Endothelial cell of umbilical vein (primary cell): Measurements from ENCODE around the gene SFXN2. TPM values are rescaled to one million over a fixed set of nuclear protein-coding genes. Genes with fewer than 3 reads are reported as not detected.

Source experiments
- Bru-seq: library from RNA; stranded (reverse); fragments of 400-500 nt; gene quantifications from one replicate; lab custom pipeline; 2021; lab: Mats Ljungman, UMichigan
- BruChase-seq, 2 experiments: library from RNA; stranded (reverse); fragments of 400-500 nt; gene quantifications; one replicate each; lab custom pipeline; 2021; lab: Mats Ljungman, UMichigan
- BruUV-seq: library from RNA; stranded (reverse); fragments of 400-500 nt; replicated peaks from 2 replicates; lab custom pipeline; 2021; lab: Mats Ljungman, UMichigan
- CTCF ChIA-PET: fragments of 300-600, 350-600 bp; sonication (Branson Sonifier 250); formaldehyde crosslinking; loops from one replicate; lab custom pipeline; 2021; ENCODE audit warnings: antibody characterized with exemption, inconsistent platforms; lab: Charles Lee
- POLR2A ChIA-PET: fragments of 300-600, 350-600 bp; sonication (Branson Sonifier 250); formaldehyde crosslinking; loops from one replicate; lab custom pipeline; 2021; ENCODE audit warnings: antibody characterized with exemption, inconsistent platforms; lab: Charles Lee
- DNase-seq: peaks from one replicate; pipeline ENCODE4 v3.0.0-alpha.2; 2011; ENCODE audit warnings: low read depth, low spot score
- FAIRE-seq: peaks from 2 replicates; lab custom pipeline; 2011; peaks lifted over from hg19 to GRCh38; lab: Jason Lieb, UNC
- H2AFZ ChIP-seq: 2 replicates; pipeline ENCODE4 v1.6.0; 2012; ENCODE audit warnings: low read depth, low read length, control low read depth, inconsistent platforms
- H3K27ac ChIP-seq: 2 replicates; pipeline ENCODE4 v1.5.1; 2011; ENCODE audit warnings: low read depth, mild to moderate bottlenecking, control low read depth, low read length, moderate library complexity; ENCODE audit not compliant: insufficient read depth
- H3K27me3 ChIP-seq, 2 experiments: 2 replicates each; pipeline versions ENCODE4 v1.6.0 to v1.6.1; 2011; ENCODE audit warnings: low read length in 2 of 2, mixed read lengths in 1 of 2; ENCODE audit not compliant: control insufficient read depth in 2 of 2, insufficient read depth in 2 of 2
- H3K36me3 ChIP-seq, 2 experiments: 2 replicates in 1 of 2; 3 replicates in 1 of 2; pipeline ENCODE4 v1.5.1; 2011; ENCODE audit warnings: low read length in 2 of 2, mild to moderate bottlenecking in 1 of 2, moderate library complexity in 1 of 2; ENCODE audit not compliant: control insufficient read depth in 2 of 2, insufficient read depth in 2 of 2; ENCODE audit errors: extremely low read depth in 1 of 2
- H3K4me1 ChIP-seq: 3 replicates; pipeline ENCODE4 v1.5.1; 2011; ENCODE audit warnings: mild to moderate bottlenecking, low read length; ENCODE audit not compliant: control insufficient read depth, insufficient read depth; ENCODE audit errors: extremely low read depth
- H3K4me2 ChIP-seq: 2 replicates; pipeline ENCODE4 v1.6.1; 2011; ENCODE audit warnings: low read length, control low read depth, mixed read lengths; ENCODE audit not compliant: insufficient read depth
- H3K4me3 ChIP-seq, 3 experiments: fragments of 200-600 bp in 1 of 3; sonication (generic), shearing (Covaris generic) in 1 of 3; replicated peaks in 1 of 3; 2 replicates each; pipeline ENCODE4 v1.5.1; 2011 to 2016; ENCODE audit warnings: control low read depth in 3 of 3, low read length in 3 of 3, mild to moderate bottlenecking in 2 of 3, inconsistent platforms in 1 of 3, low read depth in 1 of 3, moderate library complexity in 1 of 3; ENCODE audit not compliant: insufficient read depth in 1 of 3
- H3K79me2 ChIP-seq: 2 replicates; pipeline ENCODE4 v1.6.0; 2012; ENCODE audit warnings: low read length, inconsistent platforms; ENCODE audit not compliant: control insufficient read depth, insufficient read depth
- H3K9ac ChIP-seq: replicated peaks from 2 replicates; pipeline ENCODE3; 2011; ENCODE audit warnings: low read length, control low read depth; ENCODE audit not compliant: insufficient read depth; ENCODE audit errors: extremely low read depth
- H3K9me1 ChIP-seq: replicated peaks from 3 replicates; pipeline ENCODE4 v1.6.0; 2011; ENCODE audit warnings: mild to moderate bottlenecking, low read length; ENCODE audit not compliant: control insufficient read depth, insufficient read depth; ENCODE audit errors: extremely low read depth
- H3K9me3 ChIP-seq: replicated peaks from 2 replicates; pipeline ENCODE4 v1.5.1; 2012; ENCODE audit warnings: low read length, inconsistent platforms; ENCODE audit not compliant: control insufficient read depth, insufficient read depth
- H4K20me1 ChIP-seq: replicated peaks from 2 replicates; pipeline ENCODE3; 2011; ENCODE audit warnings: mild to moderate bottlenecking, low read length; ENCODE audit not compliant: control insufficient read depth, insufficient read depth; ENCODE audit errors: extremely low read depth
- FOS ChIP-seq: IDR thresholded peaks from 2 replicates; pipeline ENCODE4 v1.6.1; 2011; ENCODE audit warnings: mild to moderate bottlenecking, low read length, moderate library complexity, borderline replicate concordance; ENCODE audit not compliant: insufficient read depth
- POLR2A ChIP-seq: IDR thresholded peaks from 2 replicates; pipeline ENCODE4 v1.6.1; 2012; ENCODE audit warnings: low read depth, mild to moderate bottlenecking, control low read depth, low read length
- dilution Hi-C: fragments of 300-500 bp; cut with MboI; formaldehyde crosslinking; loops from one replicate; pipeline ENCODE4 v1.15.0; 2019; ENCODE audit warnings: low sequenced_read_pairs; ENCODE audit not compliant: extremely low pct_ligation_motif_present
- intact Hi-C: fragments of 100-400 bp; cut with micrococcal nuclease; formaldehyde crosslinking; loops from one replicate; pipeline ENCODE4 v1.10.0; 2022
- long read RNA-seq: library from polyadenylated mRNA; stranded (forward); transcript quantifications from one replicate; pipeline ENCODE4 v2.0.0, GENCODE V29; 2021
- polyA minus RNA-seq, 3 experiments: library from RNA; depleted of rRNA, polyadenylated mRNA; stranded (reverse); fragments of >200 nt; gene quantifications; 1 replicate in 1 of 3; 2 replicates in 2 of 3; pipeline ENCODE4 v1.2.3, GENCODE V29; 2011
- polyA plus RNA-seq, 4 experiments: library from polyadenylated mRNA; depleted of rRNA in 3 of 4; stranded (reverse) in 3 of 4; unstranded in 1 of 4; fragments of >200 nt; gene quantifications; 2 replicates each; pipeline versions ENCODE4 v1.2.1 to v1.2.3, GENCODE V29; 2011 to 2012; ENCODE audit warnings: missing spikeins in 1 of 4
- total RNA-seq: library from RNA; stranded (reverse); gene quantifications from 2 replicates; pipeline ENCODE4 v1.2.3, GENCODE V29; 2021

Gene SFXN2, protein sequence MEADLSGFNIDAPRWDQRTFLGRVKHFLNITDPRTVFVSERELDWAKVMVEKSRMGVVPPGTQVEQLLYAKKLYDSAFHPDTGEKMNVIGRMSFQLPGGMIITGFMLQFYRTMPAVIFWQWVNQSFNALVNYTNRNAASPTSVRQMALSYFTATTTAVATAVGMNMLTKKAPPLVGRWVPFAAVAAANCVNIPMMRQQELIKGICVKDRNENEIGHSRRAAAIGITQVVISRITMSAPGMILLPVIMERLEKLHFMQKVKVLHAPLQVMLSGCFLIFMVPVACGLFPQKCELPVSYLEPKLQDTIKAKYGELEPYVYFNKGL
- total RNA-seq (13.1 and 17.0 TPM in 2 replicates), polyA plus RNA-seq (8.1 and 9.8 TPM in 2 replicates), polyA minus RNA-seq (24.0 TPM in 2 replicates), Bru-seq, nascent RNA (percentile 64 among the genes with signal in this experiment), BruChase-seq, experiment 1, labeled RNA remaining after a 6-hour chase (percentile 54 among the genes with signal in this experiment), BruChase-seq, experiment 2, labeled RNA remaining after a 2-hour chase (percentile 55 among the genes with signal in this experiment)
- 10.6 and 12.2 TPM in 2 replicates for polyA plus RNA-seq (2011; cell fraction: cytosol; rRNA removed)
- polyA plus RNA-seq (2011; cell fraction: nucleus; rRNA removed), result 15.1 and 15.9 TPM in 2 replicates
- polyA plus RNA-seq (2012), result 5.5 and 8.5 TPM in 2 replicates
- polyA minus RNA-seq (2011; cell fraction: cytosol; rRNA and poly(A)+ RNA removed), result 8.8 TPM
- 9.7 and 11.3 TPM in 2 replicates for polyA minus RNA-seq (2011; cell fraction: nucleus; rRNA and poly(A)+ RNA removed)
- long read RNA-seq, full-length matches to known transcripts, result 15 of 25 reads
- long read RNA-seq, partial matches to known transcripts, result 7 of 25 reads
- long read RNA-seq, other reads (novel, unspliced or antisense), result 3 of 25 reads

DNA sequence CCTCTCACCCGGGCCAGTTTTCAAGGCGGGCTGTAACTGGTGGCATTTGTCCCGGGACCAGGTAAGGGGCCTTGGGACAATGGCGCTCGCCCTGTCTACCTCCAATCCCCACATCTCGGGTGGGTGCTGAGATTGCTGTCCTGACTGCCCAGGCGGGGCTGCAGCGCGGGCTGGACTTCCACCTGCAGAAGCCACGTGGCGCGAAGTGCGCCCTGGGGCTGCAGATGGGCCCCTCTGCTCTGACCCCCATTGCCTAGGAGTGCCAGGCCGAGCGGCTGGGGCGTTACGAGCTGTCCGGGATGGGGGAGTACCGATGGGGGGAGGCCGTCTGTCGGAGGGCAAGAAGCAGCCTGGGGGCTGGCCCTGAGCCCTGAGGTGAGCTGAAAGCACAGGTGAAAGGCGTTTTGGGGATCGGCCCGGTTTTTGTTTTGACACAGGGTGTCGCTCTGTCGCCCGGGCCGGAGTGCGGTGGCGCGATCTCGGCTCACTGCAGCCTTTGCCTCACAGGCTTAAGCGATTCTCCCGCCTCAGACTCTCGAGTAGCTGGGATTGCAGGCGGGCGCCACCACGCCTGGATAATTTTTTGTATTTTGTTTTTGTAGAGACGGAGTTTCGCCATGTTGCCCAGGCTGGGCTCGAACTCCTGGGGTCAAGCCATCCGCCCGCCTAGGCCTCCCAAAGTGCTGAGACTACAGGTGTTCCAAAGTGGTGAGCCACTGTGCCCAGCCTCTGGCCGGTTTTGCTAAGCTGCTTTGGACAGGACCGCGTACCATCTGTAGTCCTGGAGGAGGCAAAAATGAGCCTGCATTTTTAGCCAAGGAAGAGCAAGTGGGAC, at the start of gene SFXN2:
Gene SFXN2 (plus strand): TSS at position 16 of the 835 bp plus-strand sequence. CDS start 12,001 bp downstream, outside the sequence.
- peaks cover 16% of the 10 kb centered on the region for H3K79me2 ChIP-seq
- DNase-seq, result no peak
- H3K36me3 ChIP-seq, result no peaks in the 10 kb centered on the region
- dilution Hi-C loops, result no loop called here
- H3K9ac ChIP-seq, result peak within 1 kb of the TSS; percentile 78
- H3K27me3 ChIP-seq, result no peaks in the 10 kb centered on the region
- peak within 1 kb of the TSS; percentile 38 for H3K27ac ChIP-seq
- TF ChIP-seq POLR2A (no peak), FOS (no peak)
- H3K4me3 ChIP-seq, result peak within 1 kb of the TSS; percentile 64 to 85 (median 85)
- no peaks in the 10 kb centered on the region for H3K9me1 ChIP-seq
- H3K4me1 ChIP-seq, result peaks cover 28% of the 10 kb centered on the region
- ChIA-PET CTCF (interaction anchor here (0.6 to 4.1 kb wide), 12 partner anchors 15 to 530 kb away, joined by 3 to 12 read pairs (median 6); partner anchors contain the start of genes ACTR1A and SUFU), POLR2A (interaction anchor here (1.1 to 1.5 kb wide), 2 partner anchors 29 to 61 kb away, joined by 3 to 6 read pairs; partner anchors contain the start of gene WBP1L)
- H2AFZ ChIP-seq, result peak within 1 kb of the TSS; percentile 91
- FAIRE-seq, result no peak
- intact Hi-C loops, result loop anchor here (1.0 to 5.0 kb wide), 3 partner anchors 69 to 212 kb away; partner anchors contain the start of gene SUFU
- H4K20me1 ChIP-seq, result no peaks in the 10 kb centered on the region
- TSS peak; percentile 53 for BruUV-seq
- no peaks in the 10 kb centered on the region for H3K9me3 ChIP-seq
- peak within 1 kb of the TSS; percentile 94 for H3K4me2 ChIP-seq
